Measurements from ENCODE around the gene RANBP10. TPM values are rescaled to one million over a fixed set of nuclear protein-coding genes. Genes with fewer than 3 reads are reported as not detected.

RANBP10 gene
- total and polyA plus RNA-seq, 2 donors (not counting 3 experiments of a cell fraction or from before 2014, with no cell fraction given): 25.6 to 28.8 TPM

GRCh38 chr16:67847064-67847861 is 40.9 kb upstream of the RANBP10 start, which contains the start of gene CENPT:
Gene CENPT (minus strand): TSS chr16:67847693. CDS start chr16:67833859, 13,834 bp downstream.
- peak within 1 kb of the TSS; percentile 79 for H3K27ac ChIP-seq (ENCODE audit: insufficient read depth, low read depth, low read length)
- H3K4me1 ChIP-seq (ENCODE audit: control insufficient read depth, extremely low read depth, insufficient read depth, low read length): peaks cover 32% of the 10 kb centered on the region
- H3K27me3 ChIP-seq (ENCODE audit: control insufficient read depth in 2 of 2, insufficient read depth in 2 of 2, low read length in 2 of 2): no peaks in the 10 kb centered on the region
- peak within 1 kb of the TSS; percentile 74 for H2AFZ ChIP-seq (ENCODE audit: low read depth, low read length)
- DNase-seq (ENCODE audit: low read depth, low spot score) (peak; percentile 58), FAIRE-seq (peak; percentile 60)
- peaks cover 0 to 3% of the 10 kb centered on the region in 2 experiments for H3K36me3 ChIP-seq (ENCODE audit: control insufficient read depth in 2 of 2, extremely low read depth in 1 of 2, insufficient read depth in 2 of 2, low read length in 2 of 2)
- peak within 1 kb of the TSS; percentile 71 to 81 (median 74) for H3K4me3 ChIP-seq (replicated peaks in 1 of 3; ENCODE audit: insufficient read depth in 1 of 3, low read depth in 1 of 3, low read length in 3 of 3)
- H3K4me2 ChIP-seq (ENCODE audit: insufficient read depth, low read length): peak within 1 kb of the TSS; percentile 79
- intact Hi-C loops (cut with micrococcal nuclease): loop anchor here (1.0 to 2.0 kb wide), 4 partner anchors 26 to 174 kb away; partner anchors contain the start of genes EDC4 and PSKH1
- H3K9me1 ChIP-seq (replicated peaks; ENCODE audit: control insufficient read depth, extremely low read depth, insufficient read depth, low read length): no peaks in the 10 kb centered on the region
- no peak for TF ChIP-seq POLR2A (IDR thresholded peaks at IDR 0.05; ENCODE audit: low read depth, low read length)
- no peak for TF ChIP-seq FOS (IDR thresholded peaks at IDR 0.05; ENCODE audit: borderline replicate concordance, insufficient read depth, low read length)
- no peak for TF ChIP-seq CTCF (IDR thresholded peaks at IDR 0.05; ENCODE audit: extremely low read depth in 1 of 2, insufficient read depth in 1 of 2, low read depth in 1 of 2, low read length in 2 of 2)
- TF ChIP-seq JUN (IDR thresholded peaks at IDR 0.05; ENCODE audit: borderline replicate concordance, insufficient read depth, insufficient read length, low read depth): no peak
- no peak for TF ChIP-seq EZH2 (IDR thresholded peaks at IDR 0.05; ENCODE audit: borderline replicate concordance, low read depth, low read length, severe bottlenecking)
- peak; percentile 0 for TF ChIP-seq MAX (IDR thresholded peaks at IDR 0.05; ENCODE audit: insufficient read depth, insufficient read length)
- BruUV-seq (replicated peaks): no TSS peak
- dilution Hi-C loops (cut with MboI; ENCODE audit: extremely low pct_ligation_motif_present, low sequenced_read_pairs): no loop called here
- no peaks in the 10 kb centered on the region for H3K9me3 ChIP-seq (replicated peaks; ENCODE audit: control insufficient read depth, insufficient read depth, low read length)
- peak within 1 kb of the TSS; percentile 93 for H3K9ac ChIP-seq (replicated peaks; ENCODE audit: extremely low read depth, insufficient read depth, low read length)
- H3K79me2 ChIP-seq (ENCODE audit: control insufficient read depth, insufficient read depth, low read length): peaks cover 72% of the 10 kb centered on the region
- ChIA-PET POLR2A (interaction anchor here (1.1 kb wide), 1 partner anchor 26 kb away, joined by 3 read pairs; the partner anchor contains the start of gene EDC4), CTCF (interaction anchor here (1.0 to 1.5 kb wide), 4 partner anchors 10 to 175 kb away, joined by 3 to 6 read pairs (median 4); no protein-coding TSS in a partner anchor)
- peaks cover 3% of the 10 kb centered on the region for H4K20me1 ChIP-seq (replicated peaks; ENCODE audit: control insufficient read depth, extremely low read depth, insufficient read depth, low read length)

Measured in endothelial cell of umbilical vein (primary cell).